ENCODE results near the gene KY. TPM values are rescaled to one million over a fixed set of nuclear protein-coding genes. Genes with fewer than 3 reads are reported as not detected.
A peak's percentile ranks its signal among the peaks of the same experiment; 100 is the strongest.

The KY gene, protein sequence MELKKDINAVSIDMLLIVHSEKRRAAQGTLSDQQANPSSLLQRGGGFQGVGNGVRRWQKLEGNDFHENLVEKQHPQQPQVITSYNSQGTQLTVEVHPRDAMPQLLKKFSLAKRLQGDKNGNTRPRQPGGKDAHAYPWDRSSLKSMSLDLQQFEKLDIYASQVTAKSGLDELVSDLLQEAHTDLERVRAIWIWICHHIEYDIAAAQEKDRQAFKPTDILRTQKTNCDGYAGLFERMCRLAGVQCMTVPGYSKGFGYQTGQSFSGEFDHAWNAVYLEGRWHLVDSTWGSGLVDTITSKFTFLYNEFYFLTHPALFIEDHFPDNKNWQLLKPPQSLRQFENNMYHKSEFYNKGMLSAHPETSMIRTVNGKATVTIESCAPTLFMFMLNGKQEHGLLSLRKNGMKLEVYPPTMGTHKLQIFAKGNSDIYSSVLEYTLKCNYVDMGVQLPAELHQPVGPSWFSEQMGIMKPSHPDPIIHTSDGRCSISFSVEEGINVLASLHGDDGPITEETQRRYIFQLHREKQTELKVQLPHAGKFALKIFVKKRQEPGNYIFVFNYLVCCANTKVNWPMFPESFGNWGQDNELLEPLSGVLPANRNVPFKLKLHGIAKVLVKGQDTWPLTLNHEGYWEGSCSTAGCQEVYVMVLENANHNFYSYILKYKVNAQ
- 0.07 TPM in 1 of 2 replicates, not detected in the other for total RNA-seq (2014; rRNA removed; shearing (Covaris generic))

DNA sequence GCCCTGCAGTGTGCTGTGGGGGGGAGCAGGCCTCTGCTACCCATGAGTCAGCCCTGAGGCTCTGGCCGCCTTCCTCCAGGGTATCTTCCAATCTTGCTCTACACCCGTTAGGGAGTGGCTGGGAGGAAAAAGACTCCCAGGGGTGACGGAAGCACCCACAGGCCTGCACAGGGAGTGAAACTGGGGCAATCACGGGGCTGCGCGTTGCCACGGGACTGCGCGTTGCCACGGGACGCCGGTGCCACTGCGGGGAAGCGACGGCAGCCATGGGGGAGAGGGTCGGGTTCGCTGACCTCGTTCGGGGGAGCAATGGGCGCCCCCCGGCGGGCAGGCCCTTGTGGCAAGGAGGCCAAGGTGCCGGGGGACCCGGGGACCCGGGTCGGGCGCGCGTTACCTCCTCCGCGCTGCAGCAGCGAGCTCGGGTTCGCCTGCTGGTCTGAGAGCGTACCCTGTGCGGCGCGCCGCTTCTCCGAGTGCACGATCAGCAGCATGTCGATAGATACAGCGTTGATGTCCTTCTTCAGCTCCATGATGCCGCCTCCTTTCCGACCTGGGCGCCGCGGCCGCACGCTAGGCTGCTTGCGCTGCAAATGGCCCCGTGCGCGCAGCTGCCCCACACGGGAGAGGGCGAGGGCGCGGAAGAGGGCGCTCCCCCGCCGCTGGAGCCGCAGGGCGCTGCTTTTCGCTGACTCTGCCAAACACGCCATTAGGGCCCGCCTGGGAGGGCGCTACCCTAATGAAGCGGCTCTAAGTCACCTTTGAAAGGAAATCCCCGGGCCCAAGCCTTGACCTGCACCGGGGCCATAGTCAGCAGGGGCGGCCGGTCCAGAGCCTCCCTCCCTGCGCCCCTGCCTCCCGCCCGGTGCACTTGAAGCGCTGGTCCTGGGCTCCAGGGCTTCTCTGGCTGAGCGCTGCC lies at the start of gene KY:
Gene KY, minus strand, starts transcription at position 592 of the 916 bp plus-strand sequence. Its CDS starts 62 bp downstream, at position 530.
- Histone ChIP-seq H3K4me3 (ENCODE audit: insufficient read depth, low read depth, low read length) (peak within 1 kb of the TSS; percentile 37), H3K27me3 (ENCODE audit: control insufficient read depth, insufficient read depth, low read length) (peaks cover 78% of the 10 kb centered on the region), H3K36me3 (replicated peaks; ENCODE audit: control insufficient read depth, insufficient read depth, low read length) (no peaks in the 10 kb centered on the region)
- DNase-seq, result peak; percentile 89

DNA sequence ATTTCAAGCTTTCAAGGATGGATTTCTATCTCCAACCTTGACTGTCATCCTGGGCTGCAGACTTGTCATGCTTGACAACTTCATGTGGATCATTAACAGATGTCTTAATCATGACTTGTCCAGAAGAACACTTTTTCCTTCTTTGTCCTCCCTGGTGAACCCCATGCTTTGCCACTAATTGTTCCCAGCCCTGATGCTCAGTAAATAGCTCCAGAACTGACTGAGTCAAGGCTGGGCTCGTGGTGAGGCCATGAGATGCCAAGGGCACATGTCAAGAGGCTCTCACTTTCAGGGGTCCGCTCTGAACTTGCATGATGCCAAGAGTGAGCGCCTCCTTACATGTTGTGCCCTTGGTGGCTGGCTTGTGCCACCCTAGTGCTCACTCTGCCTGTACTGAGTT lies 48.9 kb upstream of the KY start:
- Histone ChIP-seq H3K36me3 (replicated peaks; ENCODE audit: control insufficient read depth, insufficient read depth, low read length) (no peaks in the 10 kb centered on the region), H3K4me3 (ENCODE audit: insufficient read depth, low read depth, low read length) (no peak overlapping the region), H3K27me3 (ENCODE audit: control insufficient read depth, insufficient read depth, low read length) (peaks cover 5% of the 10 kb centered on the region; the same call in 1 of the 2 replicates)
- DNase-seq, result no peak

DNA sequence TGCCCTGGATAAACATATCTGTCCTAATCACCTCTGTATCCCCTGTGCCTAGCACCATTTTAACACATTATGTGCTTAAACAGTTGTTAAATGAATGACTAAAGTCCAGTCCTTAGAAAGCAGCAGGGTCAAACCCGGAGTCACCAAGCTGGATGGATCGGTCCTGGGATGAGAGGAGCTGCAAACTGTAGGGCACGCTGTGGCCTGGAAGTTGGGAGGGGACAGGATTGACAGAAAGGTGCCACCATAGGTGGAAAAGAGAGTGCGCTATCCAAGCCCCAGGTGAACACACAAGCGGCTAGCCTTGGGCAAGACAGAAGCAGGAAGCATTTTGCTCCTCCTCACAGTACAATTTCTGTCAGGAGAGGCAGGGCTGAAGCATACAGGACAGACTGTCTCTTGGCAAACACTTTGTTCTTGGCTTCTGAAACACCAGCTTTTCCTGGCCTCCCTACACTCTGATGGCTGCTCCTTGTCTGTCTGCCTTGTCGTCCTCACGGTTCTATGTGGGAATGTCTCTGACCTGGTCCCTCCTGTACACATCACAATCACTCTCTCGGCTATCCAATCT lies 48.4 kb upstream of the KY start:
- no peak for DNase-seq
- no peaks in the 10 kb centered on the region for H3K36me3 ChIP-seq (replicated peaks; ENCODE audit: control insufficient read depth, insufficient read depth, low read length)
- H3K27me3 ChIP-seq (ENCODE audit: control insufficient read depth, insufficient read depth, low read length), result peaks cover 5% of the 10 kb centered on the region; the same call in 1 of the 2 replicates
- H3K4me3 ChIP-seq (ENCODE audit: insufficient read depth, low read depth, low read length), result no peak overlapping the region

DNA sequence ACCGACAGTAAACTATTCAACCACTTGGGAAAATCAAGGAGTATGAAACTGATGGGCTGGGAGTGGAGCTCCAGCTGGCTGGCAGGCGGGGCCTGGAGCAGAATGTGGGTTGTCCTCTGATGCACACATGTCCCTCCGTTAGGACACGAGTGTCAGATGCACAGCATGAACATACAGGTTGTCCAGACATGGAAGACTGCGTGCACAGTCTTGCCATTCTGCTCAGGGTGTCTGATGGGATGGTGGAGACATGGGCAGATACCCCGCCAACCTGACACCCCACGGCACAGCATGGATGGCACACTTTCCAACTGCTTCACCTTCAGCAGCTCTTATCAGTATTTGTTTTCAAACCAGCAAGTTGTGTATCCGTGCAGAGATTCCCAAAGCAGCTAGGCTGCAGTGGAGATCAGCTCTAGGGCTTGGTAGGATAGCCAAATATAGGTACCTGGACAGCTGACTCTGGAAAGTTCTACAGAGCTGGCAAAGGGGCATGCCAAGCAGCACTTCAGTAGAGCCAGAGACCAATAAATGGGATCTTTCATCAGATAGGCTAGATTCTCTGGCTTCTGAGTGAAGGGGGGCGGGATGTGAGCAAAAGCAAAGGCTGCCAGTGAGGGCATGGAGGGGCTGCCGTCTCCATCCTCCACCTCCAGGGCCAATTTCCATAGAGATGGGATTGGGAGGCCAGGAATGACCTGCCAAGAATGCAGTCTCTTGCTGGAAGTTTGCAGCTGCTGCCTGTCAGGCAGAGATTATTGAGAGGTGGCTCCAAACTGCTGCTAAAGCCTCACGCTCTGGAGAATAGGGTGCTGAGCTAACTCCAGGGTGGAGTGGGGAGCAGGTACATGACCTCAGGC lies 47.2 kb upstream of the KY start:
- Histone ChIP-seq H3K4me3 (ENCODE audit: insufficient read depth, low read depth, low read length) (no peak overlapping the region), H3K36me3 (replicated peaks; ENCODE audit: control insufficient read depth, insufficient read depth, low read length) (no peaks in the 10 kb centered on the region), H3K27me3 (ENCODE audit: control insufficient read depth, insufficient read depth, low read length) (peaks cover 5% of the 10 kb centered on the region; the same call in 1 of the 2 replicates)
- DNase-seq, result no peak

DNA sequence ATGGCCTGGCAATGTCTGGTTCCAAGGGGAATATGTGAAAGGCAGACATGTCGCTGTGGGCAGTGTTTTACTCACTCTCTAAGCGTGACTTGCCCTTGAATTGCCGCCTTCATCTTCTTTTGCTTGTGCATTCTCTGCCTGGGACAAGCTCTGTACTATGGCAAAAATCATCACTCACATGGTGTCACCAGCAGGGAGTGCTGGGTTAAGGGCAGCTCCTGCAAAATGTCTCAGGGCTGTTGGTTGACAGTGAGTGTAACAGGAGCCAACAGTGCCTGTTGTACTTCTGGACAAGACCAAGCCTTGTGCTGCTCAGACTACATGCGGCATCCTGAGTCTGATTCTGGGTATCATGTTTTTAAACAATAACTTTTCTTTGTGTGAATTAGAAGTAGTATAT lies 45.3 kb upstream of the KY start:
- peaks cover 7% of the 10 kb centered on the region; the same call in 1 of the 2 replicates for H3K27me3 ChIP-seq (ENCODE audit: control insufficient read depth, insufficient read depth, low read length)
- H3K36me3 ChIP-seq (replicated peaks; ENCODE audit: control insufficient read depth, insufficient read depth, low read length), result no peaks in the 10 kb centered on the region
- no peak for DNase-seq
- no peak overlapping the region for H3K4me3 ChIP-seq (ENCODE audit: insufficient read depth, low read depth, low read length)

DNA sequence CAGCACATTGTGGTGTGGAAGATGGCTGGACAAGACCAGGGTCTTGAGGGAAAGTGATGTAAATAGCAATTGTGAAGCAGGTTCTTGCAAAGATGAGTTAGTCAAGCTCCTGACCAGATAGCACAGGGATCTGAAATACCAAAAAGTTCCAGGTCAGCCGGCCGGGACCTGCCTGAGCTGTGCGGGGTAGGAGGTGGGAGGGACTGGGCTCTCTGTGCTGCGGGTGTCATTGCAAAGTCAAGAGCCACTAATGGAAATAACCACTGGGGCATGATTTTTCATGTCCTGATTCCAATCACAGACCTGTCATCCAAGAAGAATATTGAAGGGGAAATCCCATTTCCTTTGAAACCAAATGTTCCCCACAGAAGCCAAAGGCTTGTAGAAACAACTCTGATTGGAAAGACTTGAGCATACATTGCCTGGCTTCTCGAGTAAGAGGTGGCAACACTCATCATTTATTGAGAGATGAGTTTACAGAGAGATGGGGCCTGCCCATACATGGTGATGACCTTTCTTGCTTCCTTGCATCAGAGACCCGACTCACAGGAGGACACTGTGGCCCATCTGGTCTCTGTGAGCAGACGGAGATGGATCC lies 44.2 kb upstream of the KY start:
- no peak for DNase-seq
- Histone ChIP-seq H3K36me3 (replicated peaks; ENCODE audit: control insufficient read depth, insufficient read depth, low read length) (no peaks in the 10 kb centered on the region), H3K4me3 (ENCODE audit: insufficient read depth, low read depth, low read length) (no peak overlapping the region), H3K27me3 (ENCODE audit: control insufficient read depth, insufficient read depth, low read length) (peaks cover 7% of the 10 kb centered on the region; the same call in 1 of the 2 replicates)

DNA sequence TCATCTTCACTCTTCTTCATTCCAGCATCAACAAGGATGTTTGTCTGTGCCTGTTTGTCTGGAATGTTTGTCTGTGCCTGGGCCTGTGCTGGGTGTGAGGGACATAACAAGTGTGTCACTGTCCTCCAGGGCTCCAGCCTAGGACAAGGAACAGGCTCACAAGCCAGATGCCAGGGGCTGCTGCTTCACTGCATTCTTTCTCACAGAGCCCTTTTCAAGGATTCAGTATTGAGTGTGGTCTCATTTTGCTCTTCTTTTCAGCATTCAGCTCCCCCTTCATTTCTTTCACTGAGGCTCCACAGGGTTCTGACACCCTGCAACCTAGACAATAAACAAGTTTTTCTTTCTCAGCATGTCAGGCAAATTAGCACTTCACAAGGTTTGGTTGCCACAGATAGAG lies 43.6 kb upstream of the KY start:
- H3K27me3 ChIP-seq (ENCODE audit: control insufficient read depth, insufficient read depth, low read length), result peaks cover 7% of the 10 kb centered on the region; the same call in 1 of the 2 replicates
- no peaks in the 10 kb centered on the region for H3K36me3 ChIP-seq (replicated peaks; ENCODE audit: control insufficient read depth, insufficient read depth, low read length)
- peak; percentile 39 for DNase-seq
- H3K4me3 ChIP-seq (ENCODE audit: insufficient read depth, low read depth, low read length), result no peak overlapping the region

DNA sequence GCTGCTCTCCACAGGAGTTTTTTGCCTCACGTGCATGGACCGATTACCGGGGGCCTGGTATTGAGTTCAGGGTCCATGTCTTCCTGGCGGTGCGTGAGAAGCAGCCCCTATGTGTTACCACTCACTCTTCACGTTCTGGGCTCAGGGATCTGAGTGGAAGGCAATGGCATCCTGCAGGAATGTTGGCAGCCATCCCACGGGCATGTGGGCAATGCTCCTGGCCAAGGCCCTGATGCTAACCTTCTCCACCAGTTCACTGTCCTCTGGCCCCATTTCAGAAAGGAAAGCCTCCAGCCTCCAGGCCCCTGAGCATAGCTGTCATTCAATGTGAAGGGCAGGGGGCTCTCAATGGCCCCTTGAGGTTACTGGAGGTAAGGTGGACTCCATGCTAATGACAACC lies 43.0 kb upstream of the KY start:
- no peak for DNase-seq
- Histone ChIP-seq H3K36me3 (replicated peaks; ENCODE audit: control insufficient read depth, insufficient read depth, low read length) (no peaks in the 10 kb centered on the region), H3K27me3 (ENCODE audit: control insufficient read depth, insufficient read depth, low read length) (peaks cover 7% of the 10 kb centered on the region; the same call in 1 of the 2 replicates), H3K4me3 (ENCODE audit: insufficient read depth, low read depth, low read length) (no peak overlapping the region)

DNA sequence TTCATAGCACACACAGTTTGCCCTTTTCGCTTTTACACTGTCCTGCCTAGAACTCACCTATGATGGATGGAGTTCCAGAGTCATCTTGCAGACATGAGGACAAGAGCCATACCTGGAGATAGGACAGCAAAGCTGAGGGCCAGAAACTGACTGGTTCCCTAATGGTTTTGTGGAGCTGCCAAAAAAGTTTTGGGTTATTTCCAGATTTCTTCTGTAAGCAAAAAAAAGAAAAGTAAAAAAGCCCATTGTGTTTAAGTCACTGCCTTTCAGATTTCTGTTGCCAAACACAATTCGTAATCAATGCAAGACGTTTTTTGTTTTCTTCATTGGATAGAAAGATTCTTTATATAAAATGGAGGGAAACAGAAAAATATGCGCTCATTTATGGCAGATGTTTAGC lies 42.4 kb upstream of the KY start:
- H3K27me3 ChIP-seq (ENCODE audit: control insufficient read depth, insufficient read depth, low read length), result peaks cover 7% of the 10 kb centered on the region; the same call in 1 of the 2 replicates
- H3K36me3 ChIP-seq (replicated peaks; ENCODE audit: control insufficient read depth, insufficient read depth, low read length), result no peaks in the 10 kb centered on the region
- DNase-seq, result no peak
- no peak overlapping the region for H3K4me3 ChIP-seq (ENCODE audit: insufficient read depth, low read depth, low read length)

DNA sequence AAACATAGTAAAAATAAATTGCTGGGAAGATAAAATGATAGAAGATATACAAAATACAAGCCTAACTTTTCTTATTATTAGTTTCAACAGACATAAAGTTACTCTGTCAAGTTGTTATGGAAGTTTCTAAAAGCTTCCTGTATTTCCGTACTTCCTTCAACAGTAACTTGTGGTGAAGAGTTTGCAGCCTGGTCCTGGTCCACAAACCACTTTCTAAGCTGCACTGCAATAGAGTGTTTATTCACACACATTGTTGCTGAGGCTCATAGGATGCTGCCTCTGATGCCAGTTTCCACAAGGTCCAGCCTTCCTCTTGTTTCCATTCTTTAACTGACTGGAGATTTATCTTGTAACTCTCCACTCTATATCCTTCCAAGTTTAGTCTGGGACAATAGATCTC lies 39.4 kb upstream of the KY start:
- H3K27me3 ChIP-seq (ENCODE audit: control insufficient read depth, insufficient read depth, low read length), result peaks cover 2% of the 10 kb centered on the region; the same call in 1 of the 2 replicates
- no peaks in the 10 kb centered on the region for H3K36me3 ChIP-seq (replicated peaks; ENCODE audit: control insufficient read depth, insufficient read depth, low read length)
- no peak for DNase-seq
- H3K4me3 ChIP-seq (ENCODE audit: insufficient read depth, low read depth, low read length), result no peak overlapping the region

DNA sequence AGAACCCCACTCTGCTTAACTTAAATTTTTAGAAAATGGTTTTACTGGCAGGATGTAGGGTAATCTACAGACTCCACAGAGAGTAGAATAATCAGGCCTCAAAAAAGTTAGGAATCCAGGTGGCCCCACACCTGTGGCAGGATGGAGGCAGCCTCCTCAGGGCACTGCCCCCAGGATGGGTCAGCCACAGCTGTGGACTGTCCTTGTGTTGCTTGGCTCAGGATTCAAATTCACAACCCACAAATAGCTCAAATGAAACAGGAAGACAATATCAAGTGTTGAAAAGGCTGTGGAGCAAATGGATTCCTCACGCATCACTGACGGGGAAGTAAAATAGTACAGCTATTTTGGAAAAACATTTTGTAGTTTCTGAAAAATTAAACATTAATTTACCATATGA lies 36.8 kb upstream of the KY start:
- DNase-seq, result no peak
- no peaks in the 10 kb centered on the region for H3K36me3 ChIP-seq (replicated peaks; ENCODE audit: control insufficient read depth, insufficient read depth, low read length)
- H3K27me3 ChIP-seq (ENCODE audit: control insufficient read depth, insufficient read depth, low read length), result peaks cover under 1% of the 10 kb centered on the region; the same call in 1 of the 2 replicates
- no peak overlapping the region for H3K4me3 ChIP-seq (ENCODE audit: insufficient read depth, low read depth, low read length)

DNA sequence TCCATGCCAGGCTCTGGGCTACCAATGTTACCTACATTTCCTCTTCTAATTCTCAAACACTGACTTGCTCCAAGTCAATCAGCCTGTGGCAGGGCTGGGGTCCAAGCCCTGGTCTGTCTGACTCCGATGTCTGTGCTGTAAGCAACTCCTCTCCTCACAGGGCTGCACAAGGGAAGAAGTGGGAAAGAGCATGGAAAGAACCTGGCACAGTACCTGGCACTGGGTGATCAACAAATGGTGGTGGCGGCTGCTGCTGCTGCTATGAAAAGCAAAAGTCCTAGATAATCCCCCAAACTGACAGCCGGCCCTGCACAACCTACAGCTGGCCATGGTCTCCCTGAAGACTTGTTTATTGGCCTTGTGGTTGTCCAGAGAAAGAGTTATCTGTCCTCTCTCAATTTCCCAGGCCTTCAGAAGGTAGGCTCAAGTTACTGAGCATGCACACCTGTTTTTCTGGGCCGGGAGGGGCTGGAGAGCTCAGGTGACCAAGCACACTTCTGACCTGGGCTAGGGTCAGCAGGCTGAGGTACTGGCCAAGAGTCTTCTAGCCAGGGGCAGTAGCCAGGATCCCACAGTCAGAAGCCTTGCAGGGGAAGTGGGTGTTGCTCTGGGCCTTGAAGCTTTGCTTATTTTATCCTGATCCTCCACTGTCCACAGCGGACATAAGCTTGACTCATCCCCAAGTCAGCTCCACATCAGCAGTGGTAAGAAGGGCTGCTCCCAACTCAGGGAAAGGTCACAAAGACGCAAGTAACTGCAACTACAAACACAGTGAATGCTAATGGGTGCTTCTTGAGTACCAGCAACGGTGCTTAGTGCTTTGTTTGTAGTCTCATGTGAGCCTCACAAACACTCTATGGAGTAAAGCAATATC lies 35.3 kb upstream of the KY start:
- no peaks in the 10 kb centered on the region; the same call in 1 of the 2 replicates for H3K27me3 ChIP-seq (ENCODE audit: control insufficient read depth, insufficient read depth, low read length)
- H3K36me3 ChIP-seq (replicated peaks; ENCODE audit: control insufficient read depth, insufficient read depth, low read length), result no peaks in the 10 kb centered on the region
- no peak for DNase-seq
- no peak overlapping the region for H3K4me3 ChIP-seq (ENCODE audit: insufficient read depth, low read depth, low read length)
